HG02852 (cell line): ENCODE measurements around the gene KIF5C.

Source experiments
- ATAC-seq: cut with Tn5 transposase; IDR thresholded peaks from one replicate; pipeline ENCODE4 v1.9.1; 2021; ENCODE audit warnings: mild to moderate bottlenecking, moderate library complexity; ENCODE audit not compliant: unreplicated experiment

KIF5C gene

DNA sequence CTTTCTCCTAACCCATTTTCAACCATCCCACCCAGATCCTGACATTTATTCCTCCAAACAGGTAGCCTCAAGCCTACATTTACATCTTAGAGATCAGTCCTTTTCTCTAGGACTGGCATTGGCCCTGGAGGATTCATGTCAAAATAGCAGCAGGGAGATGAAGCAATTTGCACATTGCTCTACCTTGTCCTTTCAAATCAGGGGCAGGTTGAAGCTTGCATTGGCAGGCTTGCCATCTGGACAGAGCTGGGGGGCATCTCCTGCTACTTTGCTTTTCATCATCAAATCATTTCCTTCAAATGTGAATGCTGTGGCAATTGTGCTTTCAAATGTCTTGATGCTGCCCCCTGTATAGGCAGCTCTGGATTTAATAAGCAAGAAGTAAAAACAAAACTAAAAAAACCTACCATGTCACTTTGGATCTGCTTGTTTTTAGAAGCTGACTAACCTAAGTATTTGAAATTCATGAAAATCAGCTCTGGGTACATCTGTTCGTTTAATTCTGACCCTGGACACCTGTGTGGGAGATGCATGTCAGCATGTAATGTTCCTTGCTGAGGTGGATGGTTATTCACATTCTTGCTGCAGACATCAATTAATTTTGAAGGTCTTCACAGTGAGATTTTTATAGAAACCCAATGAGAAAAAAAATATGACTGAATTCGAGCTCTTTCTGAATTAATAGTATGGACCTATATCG, 47.9 kb downstream of the KIF5C start:
- ATAC-seq, result no peak

DNA sequence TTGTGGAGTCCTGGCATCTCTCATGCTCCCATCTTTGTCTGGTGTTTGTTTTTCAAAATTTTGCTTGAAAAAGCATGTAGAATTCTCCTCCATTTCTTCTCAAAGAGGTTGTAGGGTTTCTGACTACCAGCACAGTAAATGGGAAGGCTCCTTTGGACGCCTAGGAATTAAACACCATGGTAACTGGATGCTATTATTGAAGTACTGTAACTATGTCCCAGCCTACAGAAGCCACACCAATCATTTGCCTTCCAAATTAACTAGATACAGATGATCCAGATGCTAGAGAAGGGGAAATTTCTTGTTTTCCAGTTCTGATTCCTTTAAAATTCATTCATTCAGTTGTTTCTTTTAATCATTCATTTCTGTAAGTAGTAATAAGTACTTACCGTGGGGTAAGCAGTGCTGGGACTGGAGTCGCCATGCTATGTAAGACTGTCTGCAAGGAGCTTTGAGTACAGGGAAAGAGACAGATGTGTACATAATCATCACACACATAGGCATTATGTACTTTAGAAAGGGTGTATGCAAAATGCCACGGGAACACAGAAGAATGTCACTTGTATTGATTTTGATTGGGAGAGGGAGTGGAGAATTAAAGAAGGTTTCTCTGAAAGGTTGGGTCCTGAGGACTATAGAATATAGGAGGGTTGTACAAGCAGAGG, 49.6 kb downstream of the KIF5C start:
- ATAC-seq, result no peak

DNA sequence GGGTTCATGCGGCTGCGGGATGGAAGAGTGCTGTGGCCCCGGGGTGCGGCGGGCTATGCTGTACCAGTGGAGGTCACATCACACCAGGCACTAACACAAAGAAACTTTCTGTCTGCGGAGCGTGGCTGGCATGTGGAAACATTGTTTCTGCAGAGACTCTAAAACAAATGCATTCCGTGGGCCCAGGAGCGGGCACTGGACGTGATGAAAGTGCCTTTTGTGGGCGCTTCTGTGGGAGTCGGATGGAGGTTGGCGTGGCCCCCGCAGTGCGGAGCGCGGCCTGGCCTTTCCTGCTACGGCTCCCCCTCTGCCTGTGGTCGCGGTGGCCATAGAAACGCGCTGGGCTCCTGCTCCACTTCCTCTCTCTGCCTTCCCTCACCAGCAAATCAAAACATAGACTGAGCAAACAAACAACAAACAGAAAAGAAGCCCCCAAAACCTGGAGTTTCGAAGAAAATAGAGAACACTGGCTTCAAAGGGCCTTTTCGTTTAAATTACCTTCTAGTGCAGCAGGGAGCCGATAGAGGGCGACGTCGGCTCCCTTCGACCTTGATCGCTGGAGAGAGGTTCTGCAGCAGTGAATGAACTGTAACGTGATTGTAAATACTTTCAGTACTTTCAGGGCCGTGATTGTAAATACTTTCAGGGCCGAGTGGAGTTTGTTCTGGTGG, 51.4 kb downstream of the KIF5C start:
- ATAC-seq, result peak; percentile 81

DNA sequence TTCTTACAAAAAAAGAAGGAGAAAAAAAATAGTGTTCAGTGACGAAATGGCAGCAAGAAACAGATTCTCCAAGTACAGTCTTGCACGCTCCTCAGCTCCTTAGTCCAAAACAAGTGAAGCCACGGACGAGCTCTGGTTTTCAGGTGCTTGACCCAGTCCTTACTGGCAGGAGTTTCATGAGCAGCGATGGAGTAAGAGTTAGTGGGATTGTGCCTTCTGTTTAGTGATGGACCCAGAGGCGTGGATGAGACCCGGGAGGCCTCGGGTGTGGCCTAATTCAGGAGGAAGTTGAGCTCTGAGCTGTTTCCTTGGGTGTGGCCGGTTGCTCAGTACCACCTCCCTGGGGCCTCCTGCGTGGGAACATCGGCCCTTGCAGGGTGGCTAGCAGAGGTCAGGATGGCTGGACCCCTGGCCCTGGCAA, 52.0 kb downstream of the KIF5C start:
- ATAC-seq, result peak; percentile 83

DNA sequence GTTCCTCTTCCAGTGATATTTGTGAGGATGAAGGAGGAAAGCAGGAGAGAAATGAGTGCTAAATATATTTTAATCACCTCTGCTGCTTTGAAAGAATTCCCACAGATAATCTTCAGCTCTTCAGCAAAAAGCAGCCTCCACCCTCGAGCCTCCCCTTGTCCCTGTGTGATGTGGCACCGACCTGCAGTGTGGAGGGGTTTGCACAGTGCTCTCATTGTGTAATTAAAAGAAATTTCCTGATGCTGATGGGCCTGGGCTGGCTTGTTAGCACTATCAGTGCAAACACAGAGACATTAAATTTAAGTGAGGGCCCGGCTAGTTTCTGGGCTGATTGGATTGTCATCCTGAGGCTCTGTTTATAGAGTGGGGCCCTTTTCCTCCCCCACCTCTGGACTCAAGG, 53.4 kb downstream of the KIF5C start:
- no peak for ATAC-seq

DNA sequence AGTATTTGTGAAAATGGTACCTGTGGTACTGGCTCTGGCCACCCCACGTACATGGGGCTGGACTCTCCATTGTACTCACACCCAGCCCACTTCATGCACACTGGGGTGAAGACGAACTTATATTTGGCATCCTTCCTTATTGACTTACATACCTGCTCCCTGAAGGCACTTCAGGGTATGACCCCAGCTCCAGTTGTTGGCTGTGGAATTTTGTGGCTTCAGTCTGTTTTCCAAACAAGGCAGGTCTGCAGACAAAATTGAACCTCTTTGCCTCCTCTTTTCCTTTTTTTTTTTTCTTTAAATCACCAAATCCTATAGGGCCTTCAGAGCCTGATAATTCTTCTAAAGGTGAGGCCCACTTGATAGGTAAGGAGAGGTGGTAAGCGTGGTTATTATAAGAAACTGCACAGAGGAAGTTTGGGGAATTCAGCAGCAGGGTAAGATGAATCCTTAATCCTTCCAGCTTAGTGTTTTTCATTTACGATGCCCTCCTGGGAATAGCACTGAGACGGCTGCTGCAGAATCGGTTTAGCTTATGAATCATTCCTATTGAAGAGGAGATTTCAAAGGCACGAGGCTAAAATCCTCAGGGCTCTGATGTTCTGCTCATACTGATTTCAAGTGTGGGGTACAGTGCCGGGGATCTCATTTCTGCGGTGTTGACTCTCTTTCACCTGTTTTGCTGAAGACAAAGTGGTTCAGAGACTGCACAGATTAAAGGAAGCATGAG, 55.2 kb downstream of the KIF5C start:
- ATAC-seq, result no peak

DNA sequence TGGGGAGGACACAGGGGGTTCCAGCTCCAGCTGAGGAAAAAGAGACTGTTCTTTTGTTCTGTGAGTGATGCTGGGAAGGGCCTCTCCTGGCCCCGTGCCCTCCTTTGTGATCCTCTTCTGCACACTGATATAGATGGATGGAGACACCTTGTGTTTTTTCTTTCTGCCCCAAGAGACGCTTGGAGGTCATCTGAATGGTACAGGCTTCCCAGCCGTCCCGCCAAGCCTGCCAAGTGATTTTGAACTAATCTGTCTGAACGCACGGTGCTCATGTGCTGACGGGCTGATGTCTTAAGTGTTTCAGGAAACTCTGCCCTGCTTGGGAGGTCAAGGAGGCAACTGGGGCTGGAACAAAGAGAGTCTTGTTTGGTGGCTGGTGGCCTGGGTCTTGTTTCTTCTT, 57.5 kb downstream of the KIF5C start:
- no peak for ATAC-seq

DNA sequence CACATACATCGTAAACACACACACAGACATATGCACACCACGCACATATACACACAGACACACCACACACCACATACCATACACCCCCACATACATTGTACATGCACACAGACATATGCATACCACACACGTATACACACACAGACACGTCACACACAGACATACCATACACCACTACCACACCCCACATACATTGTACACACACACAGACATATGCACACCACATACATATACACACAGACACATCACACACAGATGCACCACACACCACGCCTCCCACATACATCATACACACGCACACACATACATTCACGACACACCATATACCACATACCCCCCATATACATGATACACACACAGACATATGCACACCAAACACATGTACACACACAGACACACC, 58.4 kb downstream of the KIF5C start:
- no peak for ATAC-seq

DNA sequence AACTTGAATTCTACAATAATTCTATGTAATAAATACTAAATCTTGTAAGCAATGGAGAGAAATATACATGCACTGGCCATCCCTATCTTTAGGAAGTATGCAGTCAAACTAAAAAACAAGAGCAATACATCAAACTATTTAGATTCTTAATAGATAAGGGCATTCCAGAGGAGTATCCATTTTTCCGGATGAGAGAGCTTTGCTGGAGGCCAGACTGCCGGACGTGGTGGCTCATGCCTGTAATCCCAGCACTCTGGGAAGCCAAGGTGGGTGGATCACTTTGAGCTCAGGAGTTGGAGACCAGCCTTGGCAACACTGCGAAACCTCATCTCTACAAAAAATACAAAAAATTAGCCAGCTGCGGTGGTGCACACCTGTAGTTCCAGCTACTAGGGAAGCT, 60.8 kb downstream of the KIF5C start:
- ATAC-seq, result no peak

DNA sequence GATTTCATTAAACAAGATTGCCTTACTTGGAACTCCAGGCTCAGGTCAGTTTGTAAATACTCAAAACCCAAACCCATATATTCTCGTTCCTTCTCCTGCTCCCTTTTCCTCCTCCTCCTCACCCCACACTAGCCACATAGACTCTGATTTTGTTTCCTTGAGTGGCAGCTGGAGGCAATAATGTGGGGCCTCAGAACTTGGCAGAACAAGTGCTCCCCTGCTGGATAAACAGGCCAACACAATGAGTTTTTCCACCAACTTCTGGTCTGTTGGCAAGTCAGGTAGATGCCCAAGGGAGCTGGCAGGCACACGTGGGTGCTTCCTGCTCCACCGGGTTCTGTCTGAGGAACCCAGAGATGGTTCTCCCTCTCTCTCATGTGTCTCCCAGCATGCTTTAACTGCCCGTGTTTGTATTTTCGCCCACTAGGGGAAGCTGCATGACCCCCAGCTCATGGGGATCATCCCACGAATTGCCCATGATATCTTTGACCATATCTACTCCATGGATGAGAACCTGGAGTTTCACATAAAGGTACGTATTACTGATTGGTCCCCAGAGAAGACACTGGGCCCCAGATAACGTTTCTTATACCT, 61.9 kb downstream of the KIF5C start:
- ATAC-seq, result no peak

DNA sequence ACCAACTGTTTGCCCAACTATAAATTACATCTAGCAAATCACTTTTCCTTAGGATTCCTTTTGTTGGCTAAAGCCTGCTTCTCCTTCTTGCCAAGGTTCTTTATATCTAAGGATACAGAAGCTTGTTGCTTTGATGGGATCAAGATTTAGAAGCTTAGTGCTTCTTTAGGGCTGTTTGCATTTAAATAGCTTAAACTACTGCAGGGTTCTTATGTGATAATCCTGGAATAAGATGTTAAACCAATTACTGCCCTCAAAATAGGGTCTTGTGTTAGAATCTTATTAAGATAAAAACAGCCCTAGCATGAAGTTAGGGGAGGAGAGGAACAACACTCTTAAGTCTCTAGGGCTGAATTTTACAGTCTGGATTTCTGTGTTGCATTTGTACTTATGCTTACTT, 64.2 kb downstream of the KIF5C start:
- no peak for ATAC-seq

DNA sequence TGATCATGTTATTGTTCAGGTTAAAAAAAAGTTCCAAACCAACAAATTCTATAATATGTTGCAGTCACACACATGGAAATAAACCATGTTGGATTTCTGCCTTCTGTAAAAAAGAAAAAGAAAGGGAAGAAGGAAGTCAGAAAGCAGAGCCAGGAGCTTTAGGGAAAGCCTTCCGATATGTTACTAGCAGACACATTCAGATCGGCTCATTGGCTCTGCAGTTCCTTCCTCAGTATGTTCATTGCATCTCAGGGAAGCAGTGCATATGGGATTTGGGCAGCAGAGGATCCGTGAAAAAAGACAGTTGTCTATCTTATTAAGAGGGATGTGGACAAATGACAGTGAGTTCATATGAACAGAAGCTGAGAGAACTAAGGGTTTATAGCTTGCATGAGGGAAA, 68.1 kb downstream of the KIF5C start:
- ATAC-seq, result no peak

DNA sequence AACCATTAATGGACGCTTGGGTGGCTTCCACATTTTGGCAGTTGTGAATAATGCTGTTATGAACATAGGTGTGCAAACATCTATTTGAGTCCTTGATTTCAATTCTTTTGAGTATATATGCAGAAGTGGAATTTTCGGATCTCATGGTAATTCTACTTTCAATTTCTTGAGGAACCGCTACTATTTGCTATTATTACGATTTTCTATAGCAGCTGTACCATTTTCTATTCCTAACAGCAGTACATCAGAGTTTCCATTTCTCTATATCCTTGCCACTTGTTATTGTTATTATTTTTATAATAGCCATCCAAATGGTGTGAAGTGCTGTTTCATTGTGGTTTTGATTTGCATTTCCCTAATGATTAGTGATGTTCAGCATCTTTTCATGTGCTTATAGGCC, 69.5 kb downstream of the KIF5C start:
- ATAC-seq, result no peak

DNA sequence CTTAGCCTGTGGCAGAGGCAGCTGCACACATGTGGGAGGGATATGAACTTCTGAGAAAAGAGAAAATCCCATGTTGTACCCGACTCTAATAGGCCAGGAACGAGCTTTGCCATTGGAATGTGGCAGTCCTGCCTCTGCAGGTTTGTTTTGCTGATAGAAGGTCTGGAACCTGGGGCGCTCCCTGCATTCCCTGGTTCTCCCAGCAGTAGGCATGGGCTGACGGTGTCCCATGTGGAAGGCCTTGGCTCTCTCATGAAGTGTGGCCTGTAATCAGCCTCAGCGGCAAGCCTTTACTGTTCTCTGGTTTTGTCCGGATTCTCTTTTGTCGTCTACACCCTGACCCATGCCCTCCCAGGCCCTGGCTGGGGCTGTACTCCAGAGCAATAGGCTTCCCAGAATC, 72.3 kb downstream of the KIF5C start:
- no peak for ATAC-seq

DNA sequence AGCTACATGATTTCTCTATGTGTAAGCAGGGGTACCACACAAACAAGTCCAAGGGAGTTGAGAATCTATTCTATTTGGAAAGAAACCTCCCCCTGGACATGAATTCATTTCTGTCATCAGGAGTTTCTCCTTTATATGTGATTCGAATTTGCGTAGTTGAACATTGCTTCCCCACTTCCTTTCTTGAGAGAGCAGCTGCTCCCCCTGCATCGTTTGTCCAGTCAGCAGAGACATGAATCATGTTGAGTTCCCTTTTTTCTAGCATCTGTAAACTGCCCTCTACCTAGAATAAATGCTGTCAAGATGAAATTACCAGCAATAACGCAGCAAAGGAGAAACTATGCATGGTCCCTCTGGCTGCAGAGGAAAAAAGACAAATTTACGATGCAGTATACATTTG, 73.8 kb downstream of the KIF5C start:
- no peak for ATAC-seq

DNA sequence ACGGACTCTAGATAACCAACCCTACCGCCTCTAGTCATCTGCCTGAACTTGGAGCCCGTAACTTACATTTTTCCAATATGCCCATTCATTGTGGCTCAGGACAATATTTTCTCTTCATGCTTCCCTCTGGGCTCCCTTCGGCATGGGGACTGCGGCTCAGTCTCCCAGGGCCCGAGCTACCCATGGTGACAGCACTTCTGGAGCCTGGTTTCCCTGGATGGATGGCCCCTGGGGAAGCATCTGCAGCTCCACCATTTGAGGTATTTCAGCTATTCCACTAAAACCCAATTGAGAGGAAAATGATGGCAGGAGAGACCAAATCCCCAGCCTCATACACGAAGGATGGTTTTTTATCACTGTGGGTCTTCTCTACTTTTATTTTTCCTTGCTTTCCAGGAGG, 74.3 kb downstream of the KIF5C start:
- no peak for ATAC-seq

DNA sequence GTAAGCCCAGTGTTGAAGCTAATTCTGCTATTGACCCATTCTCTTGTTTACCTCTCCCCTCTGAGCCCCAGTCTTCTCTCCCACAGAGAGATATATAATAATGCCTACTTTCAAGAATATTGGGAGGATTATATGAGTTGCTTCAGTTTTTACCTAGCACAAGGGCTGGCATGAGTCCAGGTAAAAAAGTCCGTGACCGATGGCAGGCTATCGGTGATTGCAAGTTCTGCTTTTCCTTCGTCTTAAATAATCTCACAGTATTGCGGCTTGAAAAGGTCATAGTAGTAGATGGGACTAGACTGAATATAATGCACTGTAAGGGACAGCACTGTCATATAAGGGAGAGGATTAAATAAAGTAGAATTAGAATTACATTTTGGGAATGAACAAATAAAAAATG, 77.6 kb downstream of the KIF5C start:
- ATAC-seq, result no peak

DNA sequence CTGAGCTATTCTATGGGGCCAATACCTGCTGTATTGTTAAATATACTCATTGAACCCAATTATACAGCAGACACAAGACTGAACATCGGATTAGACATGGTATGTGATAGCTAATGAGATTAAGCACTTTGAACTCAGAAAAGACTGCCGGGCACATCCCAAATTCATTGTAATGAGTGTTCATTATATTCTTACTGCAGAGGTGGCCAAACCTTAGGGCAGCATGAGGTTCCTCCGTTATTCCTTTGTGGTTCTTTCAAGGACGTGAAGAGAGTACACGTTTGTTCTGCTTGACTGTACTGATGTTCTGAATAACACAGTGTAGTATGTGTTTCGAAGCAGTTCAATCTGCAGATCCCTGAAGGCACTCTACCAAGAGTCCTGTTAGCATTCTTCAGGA, 78.4 kb downstream of the KIF5C start:
- ATAC-seq, result no peak

DNA sequence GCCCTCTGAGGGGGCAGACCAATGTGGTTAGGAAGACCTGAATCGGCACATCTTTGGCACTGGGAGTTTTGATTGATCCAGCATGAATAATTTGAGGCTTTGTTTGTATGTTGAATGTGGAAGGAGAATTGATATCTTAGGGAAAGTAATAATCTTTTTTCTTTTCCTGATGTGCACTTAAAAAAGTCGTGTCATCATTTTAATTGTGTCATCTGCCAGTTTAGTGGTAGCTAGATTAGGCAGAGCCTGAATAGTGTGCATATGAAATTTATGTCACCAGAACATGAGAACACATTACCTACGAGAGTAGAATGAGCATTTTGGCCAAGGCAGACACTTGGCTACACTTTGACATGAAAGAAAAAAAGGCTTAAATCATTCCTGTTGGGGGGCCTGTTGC, 79.5 kb downstream of the KIF5C start:
- ATAC-seq, result no peak

DNA sequence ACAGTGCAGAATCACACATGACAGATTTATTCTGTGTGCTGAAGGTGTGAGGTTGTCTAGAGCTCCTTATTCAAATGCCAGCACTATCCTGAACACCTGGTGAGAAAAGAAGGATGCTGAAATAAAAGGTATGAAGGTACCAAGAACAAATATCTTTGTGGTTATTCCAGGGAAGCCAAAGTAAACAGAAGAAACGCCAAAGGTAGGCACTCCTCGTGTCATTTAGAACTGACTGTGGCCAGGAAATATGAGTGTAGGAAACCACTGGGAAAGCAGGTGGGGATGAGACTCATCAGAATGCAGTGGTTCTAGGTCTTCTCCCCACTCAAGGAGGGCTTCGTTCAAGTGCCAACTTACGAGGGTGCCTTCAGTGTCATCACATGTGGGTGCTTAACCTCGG, 80.8 kb downstream of the KIF5C start:
- ATAC-seq, result no peak

DNA sequence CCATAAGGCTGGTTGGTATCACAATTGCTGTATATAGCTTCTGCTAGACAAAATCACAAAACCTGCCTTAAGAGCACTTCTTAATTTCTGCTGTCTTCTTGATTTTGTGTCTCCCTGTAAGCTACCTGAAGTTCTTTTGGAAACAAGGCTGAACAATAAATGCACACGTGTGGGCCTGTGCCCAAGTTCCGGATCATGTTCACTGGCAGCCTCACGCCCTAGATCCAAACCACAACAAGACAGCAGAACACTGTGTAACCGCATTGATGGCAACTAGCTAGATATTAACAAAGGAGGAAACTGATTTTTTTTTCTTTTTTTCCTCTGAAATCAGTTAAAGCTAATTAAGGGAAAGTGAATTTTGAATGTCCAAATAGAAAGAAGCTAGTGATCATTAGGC, 82.0 kb downstream of the KIF5C start:
- ATAC-seq, result no peak
